Caki2 (cell line): ENCODE data around the gene POGLUT3. TPM values are rescaled to one million over a fixed set of nuclear protein-coding genes. Genes with fewer than 3 reads are reported as not detected.
A peak's percentile ranks its signal among the peaks of the same experiment; 100 is the strongest.

Source experiments
- DNase-seq: peaks from one replicate; pipeline ENCODE4 v3.0.0-alpha.2; 2015; ENCODE audit warnings: low read depth
- in situ Hi-C: cut with HindIII; loops from 2 replicates; pipeline ENCODE4 v1.10.0; 2016; ENCODE audit warnings: low sequenced_read_pairs, low pct_unique_long_range_greater_than_20kb, mixed read lengths
- total RNA-seq: library from RNA; depleted of rRNA; stranded (reverse); fragments of >200 nt; shearing (Covaris generic); gene quantifications from 2 replicates; pipeline ENCODE4 v1.2.3, GENCODE V29; 2014; ENCODE audit warnings: low replicate concordance; rRNA removed

The POGLUT3 gene
- total RNA-seq, 1 experiment from 2014 or later = 1.8 TPM

DNA sequence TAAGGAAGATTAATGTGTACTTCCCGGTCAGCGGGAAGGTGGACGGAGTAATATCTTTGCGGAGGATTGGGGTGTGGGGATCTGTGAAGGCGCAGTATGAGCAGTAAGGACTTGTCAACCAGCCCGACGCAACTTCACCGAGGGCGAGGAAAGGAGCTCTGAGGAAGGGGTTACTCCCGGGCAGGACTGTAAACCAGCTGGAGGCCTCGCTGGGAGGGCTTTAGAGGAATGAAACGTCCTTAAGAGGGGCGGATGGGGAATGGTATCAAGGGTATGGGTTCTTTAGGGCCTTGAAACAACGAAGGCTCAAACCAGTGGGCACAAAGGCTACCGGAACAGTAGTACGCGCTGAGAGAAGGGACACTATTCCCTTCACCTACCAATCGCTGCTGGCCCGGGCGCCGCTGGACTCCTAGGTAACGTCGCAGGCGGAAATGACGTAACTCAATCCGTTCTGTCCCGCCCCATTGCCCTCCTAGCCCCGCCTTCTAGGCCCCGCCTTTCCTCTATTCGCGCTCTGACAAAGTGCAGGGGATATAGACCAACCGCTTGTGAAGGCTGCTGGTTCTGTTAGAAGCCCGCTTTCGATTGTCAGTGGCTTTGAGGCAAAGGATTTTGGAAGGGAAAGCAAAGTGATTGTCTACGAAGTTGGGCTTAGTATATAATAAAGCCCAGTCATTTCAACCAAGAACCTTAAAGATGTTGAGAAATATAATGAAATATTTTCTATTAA lies 30.9 kb downstream of the POGLUT3 start, which contains the start of gene C11orf65:
Gene C11orf65, minus strand, starts transcription at position 439 of the 733 bp plus-strand sequence. CDS start 5,970 bp downstream, outside the sequence.
- in situ Hi-C loops = no loop called here

GRCh38 chr11:108466405-108466804 lies 31.8 kb downstream of the POGLUT3 start:
- no peak for DNase-seq
- in situ Hi-C loops = no loop called here

More for the DNA sequence above, 30.9 kb downstream of the POGLUT3 start, which contains the start of gene C11orf65:
- DNase-seq = peak; percentile 89

DNA sequence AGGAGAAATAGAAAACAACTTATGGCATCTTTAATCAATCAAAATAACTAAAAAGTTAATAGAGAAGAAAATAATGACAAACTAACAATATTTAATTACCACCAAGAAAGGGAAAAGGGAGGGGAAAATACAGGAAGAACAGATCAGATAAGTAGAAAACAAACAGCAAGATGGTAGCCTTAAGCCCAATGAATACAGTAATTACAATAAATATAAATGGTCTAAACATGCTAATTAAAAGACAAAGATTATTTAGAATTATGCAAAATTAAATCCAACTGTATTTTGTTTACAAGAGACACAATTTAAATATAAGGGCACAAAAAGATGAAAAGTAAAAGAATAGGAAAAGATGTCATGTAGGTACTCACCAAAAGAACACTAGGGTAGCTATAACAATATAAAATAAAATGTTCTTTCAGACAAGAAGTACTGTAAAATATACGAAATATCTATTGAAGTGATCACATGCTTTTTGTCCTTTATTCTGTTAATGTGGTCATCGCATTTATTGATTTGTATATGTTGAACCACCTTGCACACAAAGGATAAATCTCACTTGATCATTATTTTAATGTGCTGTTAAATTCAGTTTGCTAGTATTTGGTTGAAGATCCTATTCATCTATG lies 44.9 kb downstream of the POGLUT3 start:
- in situ Hi-C loops = no loop called here
- no peak for DNase-seq

Other genes starting within 250 kb of the POGLUT3 start
- gene C11orf65, start 30.9 kb downstream of the POGLUT3 start, total RNA-seq = 0.44 TPM in 1 of 2 replicates, not detected in the other
- 0.46 and 2.0 TPM in 2 replicates for gene EXPH5, start 95.4 kb upstream of the POGLUT3 start, total RNA-seq
- 11.2 and 25.5 TPM in 2 replicates for gene DDX10, start 166.7 kb upstream of the POGLUT3 start, total RNA-seq